Measurements from ENCODE around the gene MFSD12.
"Not testable (repeated sequence)": the region's sequence is repeated elsewhere in the genome, so short reads cannot be mapped to it uniquely, and the experiment has no call there.

MFSD12 gene

DNA sequence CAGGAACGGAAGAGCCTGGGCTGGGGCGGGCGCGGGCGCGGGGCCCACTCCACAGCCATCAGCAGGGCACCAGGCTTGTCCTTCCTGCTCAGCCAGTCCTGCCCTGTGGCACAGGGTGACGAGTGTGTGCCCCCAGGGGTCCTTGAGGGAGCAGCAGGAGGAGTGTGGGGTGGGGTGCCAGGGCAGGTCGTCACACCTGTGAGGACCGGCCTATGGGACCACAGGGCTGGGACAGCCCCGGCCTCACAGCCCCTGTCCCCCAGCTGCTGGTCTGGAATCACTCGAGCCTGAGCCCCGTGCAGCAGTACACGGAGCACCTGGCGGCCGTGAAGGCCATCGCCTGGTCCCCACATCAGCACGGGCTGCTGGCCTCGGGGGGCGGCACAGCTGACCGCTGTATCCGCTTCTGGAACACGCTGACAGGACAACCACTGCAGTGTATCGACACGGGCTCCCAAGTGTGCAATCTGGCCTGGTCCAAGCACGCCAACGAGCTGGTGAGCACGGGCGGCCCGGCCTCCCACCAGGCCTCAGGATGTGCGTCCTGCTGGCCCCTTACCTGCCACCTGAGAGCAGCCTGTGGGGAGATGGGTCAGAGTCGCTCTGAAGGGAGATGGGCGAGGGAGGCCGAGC lies 25.1 kb downstream of the MFSD12 start:
- no peak overlapping the region for H3K4me3 ChIP-seq (ENCODE audit: low read depth, low read length)
- TF ChIP-seq, protein P1, sequence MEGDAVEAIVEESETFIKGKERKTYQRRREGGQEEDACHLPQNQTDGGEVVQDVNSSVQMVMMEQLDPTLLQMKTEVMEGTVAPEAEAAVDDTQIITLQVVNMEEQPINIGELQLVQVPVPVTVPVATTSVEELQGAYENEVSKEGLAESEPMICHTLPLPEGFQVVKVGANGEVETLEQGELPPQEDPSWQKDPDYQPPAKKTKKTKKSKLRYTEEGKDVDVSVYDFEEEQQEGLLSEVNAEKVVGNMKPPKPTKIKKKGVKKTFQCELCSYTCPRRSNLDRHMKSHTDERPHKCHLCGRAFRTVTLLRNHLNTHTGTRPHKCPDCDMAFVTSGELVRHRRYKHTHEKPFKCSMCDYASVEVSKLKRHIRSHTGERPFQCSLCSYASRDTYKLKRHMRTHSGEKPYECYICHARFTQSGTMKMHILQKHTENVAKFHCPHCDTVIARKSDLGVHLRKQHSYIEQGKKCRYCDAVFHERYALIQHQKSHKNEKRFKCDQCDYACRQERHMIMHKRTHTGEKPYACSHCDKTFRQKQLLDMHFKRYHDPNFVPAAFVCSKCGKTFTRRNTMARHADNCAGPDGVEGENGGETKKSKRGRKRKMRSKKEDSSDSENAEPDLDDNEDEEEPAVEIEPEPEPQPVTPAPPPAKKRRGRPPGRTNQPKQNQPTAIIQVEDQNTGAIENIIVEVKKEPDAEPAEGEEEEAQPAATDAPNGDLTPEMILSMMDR (IDR thresholded peaks at IDR 0.05; ENCODE audit: borderline replicate concordance, insufficient read depth, low read depth, low read length), result no peak

DNA sequence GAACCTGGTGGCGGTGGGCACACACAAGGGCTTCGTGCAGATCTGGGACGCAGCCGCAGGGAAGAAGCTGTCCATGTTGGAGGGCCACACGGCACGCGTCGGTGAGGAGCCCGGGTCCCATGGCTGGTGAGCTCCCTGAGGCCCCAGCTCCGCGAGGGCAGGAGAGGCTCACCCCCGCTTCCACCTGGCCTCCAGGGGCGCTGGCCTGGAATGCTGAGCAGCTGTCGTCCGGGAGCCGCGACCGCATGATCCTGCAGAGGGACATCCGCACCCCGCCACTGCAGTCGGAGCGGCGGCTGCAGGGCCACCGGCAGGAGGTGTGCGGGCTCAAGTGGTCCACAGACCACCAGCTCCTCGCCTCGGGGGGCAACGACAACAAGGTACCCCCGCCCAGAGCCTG lies 25.7 kb downstream of the MFSD12 start:
- no peak overlapping the region for H3K4me3 ChIP-seq (ENCODE audit: low read depth, low read length)
- TF ChIP-seq, protein P1 (IDR thresholded peaks at IDR 0.05; ENCODE audit: borderline replicate concordance, insufficient read depth, low read depth, low read length), result no peak

DNA sequence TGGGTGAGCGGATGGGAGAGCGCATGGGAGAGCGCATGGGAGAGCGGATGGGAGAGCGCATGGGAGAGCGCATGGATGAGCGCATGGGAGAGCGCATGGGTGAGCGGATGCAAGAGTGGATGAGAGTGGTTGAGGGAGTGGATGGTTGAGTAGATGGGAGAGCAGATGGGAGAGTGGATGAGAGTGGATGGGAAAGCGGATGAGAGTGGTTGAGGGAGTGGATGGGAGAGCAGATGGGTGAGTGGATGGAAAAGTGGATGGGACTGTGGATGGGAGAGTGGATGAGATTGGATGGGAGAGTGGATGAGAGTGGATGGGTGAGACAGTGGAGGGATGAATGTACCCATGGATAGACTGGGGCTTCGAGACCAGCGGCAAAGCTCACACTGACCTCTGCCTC lies 27.0 kb downstream of the MFSD12 start:
- no peak overlapping the region for H3K4me3 ChIP-seq (ENCODE audit: low read depth, low read length)
- TF ChIP-seq, protein P1 (IDR thresholded peaks at IDR 0.05; ENCODE audit: borderline replicate concordance, insufficient read depth, low read depth, low read length), result no peak

DNA sequence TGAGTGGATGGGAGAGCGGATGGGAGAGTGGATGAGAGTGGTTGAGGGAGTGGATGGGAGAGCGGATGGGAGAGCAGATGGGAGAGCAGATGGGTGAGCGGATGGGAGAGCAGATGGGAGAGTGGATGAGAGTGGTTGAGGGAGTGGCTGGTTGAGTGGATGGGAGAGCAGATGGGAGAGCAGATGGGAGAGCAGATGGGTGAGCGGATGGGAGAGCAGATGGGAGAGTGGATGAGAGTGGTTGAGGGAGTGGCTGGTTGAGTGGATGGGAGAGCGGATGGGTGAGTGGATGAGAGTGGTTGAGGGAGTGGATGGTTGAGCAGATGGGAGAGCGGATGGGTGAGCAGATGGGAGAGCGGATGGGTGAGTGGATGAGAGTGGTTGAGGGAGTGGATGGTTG lies 28.1 kb downstream of the MFSD12 start:
- H3K4me3 ChIP-seq (ENCODE audit: low read depth, low read length), result not testable (repeated sequence)

DNA sequence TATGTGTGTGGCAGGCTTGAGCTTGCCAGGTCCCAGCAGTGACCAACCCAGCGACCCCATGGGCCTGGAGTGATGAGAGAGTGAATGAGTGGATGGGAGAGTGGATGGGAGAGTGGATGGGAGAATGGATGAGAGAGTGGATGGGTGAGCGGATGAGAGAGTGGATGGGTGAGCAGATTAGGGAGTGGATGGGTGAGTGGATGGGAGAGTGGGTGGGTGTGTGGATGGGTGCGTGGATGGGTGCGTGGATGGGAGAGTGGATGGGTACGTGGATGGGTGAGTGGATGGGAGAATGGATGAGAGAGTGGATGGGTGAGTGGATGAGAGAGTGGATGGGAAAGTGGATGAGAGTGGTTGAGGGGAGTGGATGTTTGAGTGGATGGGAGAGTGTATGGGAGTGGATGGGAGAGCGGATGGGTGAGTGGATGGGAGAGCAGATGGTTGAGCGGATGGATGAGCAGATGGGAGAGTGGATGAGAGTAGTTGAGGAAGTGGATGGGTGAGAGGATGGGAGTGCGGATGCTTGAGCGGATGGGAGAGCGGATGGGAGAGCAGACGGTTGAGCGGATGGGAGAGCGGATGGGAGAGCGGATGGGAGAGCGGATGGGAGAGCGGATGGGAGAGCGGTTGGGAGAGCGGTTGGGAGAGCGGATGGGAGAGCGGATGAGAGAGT lies 28.7 kb downstream of the MFSD12 start:
- H3K4me3 ChIP-seq (ENCODE audit: low read depth, low read length), result no peak overlapping the region
- TF ChIP-seq, protein P1 (IDR thresholded peaks at IDR 0.05; ENCODE audit: borderline replicate concordance, insufficient read depth, low read depth, low read length), result no peak

DNA sequence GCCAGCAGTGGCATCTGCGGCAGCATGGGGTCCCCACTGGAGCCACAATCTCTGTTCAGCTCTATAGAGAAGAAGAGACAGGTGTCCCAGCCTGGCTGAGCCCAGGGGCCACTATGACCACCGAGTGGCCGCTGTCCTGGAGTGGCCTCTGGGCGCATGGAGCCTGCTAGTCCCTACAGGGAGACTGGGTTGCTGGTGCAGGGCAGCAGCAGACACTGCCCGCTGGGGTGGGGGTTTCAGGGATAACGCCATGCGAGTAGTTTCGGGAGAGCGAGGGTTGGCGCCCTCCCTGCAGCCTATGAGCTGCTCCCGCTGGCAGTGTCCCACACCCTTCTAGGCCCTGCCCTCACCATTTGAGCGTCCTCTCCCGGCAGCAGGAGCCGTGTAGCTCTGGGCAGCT lies 29.3 kb downstream of the MFSD12 start:
- TF ChIP-seq, protein P1 (IDR thresholded peaks at IDR 0.05; ENCODE audit: borderline replicate concordance, insufficient read depth, low read depth, low read length), result no peak
- no peak overlapping the region for H3K4me3 ChIP-seq (ENCODE audit: low read depth, low read length)

DNA sequence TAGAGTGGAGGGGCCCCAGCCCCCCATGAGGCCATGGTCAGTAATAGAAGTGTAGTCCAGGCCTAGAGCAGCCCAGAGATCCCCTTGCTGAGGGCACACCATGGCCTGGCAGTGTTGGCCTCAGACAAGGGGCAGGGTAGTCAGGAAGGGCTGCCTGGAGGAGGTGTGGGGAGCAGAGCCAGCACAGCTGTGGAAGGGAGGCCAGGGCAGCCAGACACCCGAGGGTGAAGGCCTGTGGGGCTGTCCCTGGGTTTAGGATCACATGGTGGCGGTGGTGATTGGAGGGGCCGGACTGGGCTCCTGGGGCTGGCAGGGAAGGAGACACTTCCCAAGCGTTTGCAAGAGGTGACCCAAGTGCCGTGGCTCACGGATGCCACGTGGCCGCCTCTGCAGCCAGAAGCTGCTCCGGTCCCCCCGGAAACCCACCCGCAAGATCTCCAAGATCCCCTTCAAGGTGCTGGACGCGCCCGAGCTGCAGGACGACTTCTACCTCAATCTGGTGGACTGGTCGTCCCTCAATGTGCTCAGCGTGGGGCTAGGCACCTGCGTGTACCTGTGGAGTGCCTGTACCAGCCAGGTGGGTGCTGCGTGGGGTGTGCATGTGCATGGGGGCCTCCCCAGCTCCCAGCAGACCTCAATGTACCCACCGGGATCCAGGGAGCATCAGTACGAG lies 30.0 kb downstream of the MFSD12 start:
- H3K4me3 ChIP-seq (ENCODE audit: low read depth, low read length), result no peak overlapping the region
- TF ChIP-seq, protein P1 (IDR thresholded peaks at IDR 0.05; ENCODE audit: borderline replicate concordance, insufficient read depth, low read depth, low read length), result no peak

All from GM12875 (cell line).